Tongue (tissue), 2 donors: ENCODE data around the gene COL10A1. TPM values are rescaled to one million over a fixed set of nuclear protein-coding genes. Genes with fewer than 3 reads are reported as not detected.

Experiments used
- DNase-seq: peaks from one replicate; pipeline ENCODE4 v3.0.0-alpha.2; 2015
- total RNA-seq: library from RNA; depleted of rRNA; stranded (reverse); fragments of >200 nt; gene quantifications from one replicate; pipeline ENCODE4 v1.2.3, GENCODE V29; 2014

COL10A1 gene
- not detected for total RNA-seq

GRCh38 chr6:116126032-116126431, at the start of gene COL10A1:
COL10A1 (minus strand) TSS chr6:116126132; CDS start chr6:116125492, 640 bp downstream.
- DNase-seq: no peak

GRCh38 chr6:116175344-116175743, 49.4 kb upstream of the COL10A1 start:
- no peak for DNase-seq

- DNase-seq: no peak
Observed at GRCh38 chr6:116173928-116174327, 48.0 kb upstream of the COL10A1 start.

- no peak for DNase-seq
Observed at GRCh38 chr6:116170358-116171057, 44.6 kb upstream of the COL10A1 start.

GRCh38 chr6:116169880-116170279, 43.9 kb upstream of the COL10A1 start:
- DNase-seq: no peak

- DNase-seq: no peak
Observed at GRCh38 chr6:116168148-116168547, 42.2 kb upstream of the COL10A1 start.

- DNase-seq: no peak
Observed at GRCh38 chr6:116166369-116166768, 40.4 kb upstream of the COL10A1 start.

- DNase-seq: no peak
Observed at GRCh38 chr6:116165596-116165995, 39.7 kb upstream of the COL10A1 start.

GRCh38 chr6:116159782-116160524, 34.0 kb upstream of the COL10A1 start:
- no peak for DNase-seq

- DNase-seq: no peak
Observed at GRCh38 chr6:116158641-116159040, 32.7 kb upstream of the COL10A1 start.

- no peak for DNase-seq
Observed at GRCh38 chr6:116157391-116157790, 31.5 kb upstream of the COL10A1 start.

GRCh38 chr6:116156405-116157326, 30.7 kb upstream of the COL10A1 start:
- DNase-seq: no peak

- no peak for DNase-seq
Observed at GRCh38 chr6:116154887-116155286, 29.0 kb upstream of the COL10A1 start.

GRCh38 chr6:116152620-116153019, 26.7 kb upstream of the COL10A1 start:
- DNase-seq: no peak

GRCh38 chr6:116145803-116146675, 20.1 kb upstream of the COL10A1 start:
- no peak for DNase-seq

GRCh38 chr6:116144605-116145004, 18.7 kb upstream of the COL10A1 start:
- DNase-seq: peak; percentile 44

GRCh38 chr6:116139917-116140316, 14.0 kb upstream of the COL10A1 start:
- DNase-seq: no peak

- no peak for DNase-seq
Observed at GRCh38 chr6:116136933-116137340, 11.0 kb upstream of the COL10A1 start.

GRCh38 chr6:116136373-116136772, 10.4 kb upstream of the COL10A1 start:
- no peak for DNase-seq

- DNase-seq: no peak
Observed at GRCh38 chr6:116133453-116133852, 7.5 kb upstream of the COL10A1 start.

- no peak for DNase-seq
Observed at GRCh38 chr6:116127771-116128493, 2.0 kb upstream of the COL10A1 start.
